Adrenal gland (tissue), 12 donors: ENCODE data around the gene UNC45A. TPM values are rescaled to one million over a fixed set of nuclear protein-coding genes. Genes with fewer than 3 reads are reported as not detected.

Experiments used
- DNase-seq, 7 donors: peaks; one replicate each; pipeline ENCODE4 v3.0.0-alpha.2; 2019 to 2020
- H3K27ac ChIP-seq, 5 donors: fragments of 200-600 bp; sonication (generic) in 4 of 5; 1 replicate in 3 of 5; 2 replicates in 2 of 5; pipeline versions ENCODE4 v1.5.1 to v1.8.0; 2016 to 2020; ENCODE audit warnings: mild to moderate bottlenecking in 1 of 5
- H3K27me3 ChIP-seq: fragments of 200-600 bp; 2 replicates; pipeline ENCODE4 v1.8.0; 2021
- H3K36me3 ChIP-seq, 2 donors: fragments of 200-600 bp; replicated peaks in 1 of 2; 1 replicate in 1 of 2; 2 replicates in 1 of 2; pipeline versions ENCODE4 v1.5.1 to v1.8.0; 2018 to 2022
- H3K4me1 ChIP-seq, 2 donors: fragments of 200-600 bp; replicated peaks in 1 of 2; 1 replicate in 1 of 2; 2 replicates in 1 of 2; pipeline versions ENCODE4 v1.5.1 to v1.8.0; 2018 to 2021
- H3K4me3 ChIP-seq, 4 donors: fragments of 200-600 bp; sonication (generic) in 3 of 4; one replicate each; pipeline ENCODE4 v1.5.1; 2016 to 2018
- H3K9me3 ChIP-seq, 3 donors: fragments of 200-600 bp; sonication (generic) in 1 of 3; replicated peaks in 1 of 3; 1 replicate in 2 of 3; 2 replicates in 1 of 3; pipeline versions ENCODE4 v1.5.1 to v1.8.0; 2016 to 2021
- POLR2A ChIP-seq, 2 donors: fragments of 450-650 bp; IDR thresholded peaks; one replicate each; pipeline ENCODE4 v1.6.1; 2017; ENCODE audit warnings: antibody characterized with exemption in 2 of 2, mild to moderate bottlenecking in 2 of 2, moderate library complexity in 1 of 2
- WGBS, 4 donors: extraction: QIAGEN DNeasy Blood & Tissue Kit in 2 of 4; methylation state at CpG; one replicate each; pipeline versions ENCODE4 v1.1.5 to v1.1.7; 2013 to 2017; 5-methylcytosine and 5-hydroxymethylcytosine counted together
- intact Hi-C, 2 donors: fragments of 100-400 bp; cut with DNase I; formaldehyde crosslinking; loops; one replicate each; pipeline versions ENCODE4 v1.14.1 to v1.15.0; 2022 to 2023
- polyA plus RNA-seq, 3 donors: library from polyadenylated mRNA; stranded (reverse); fragments of 200-250 nt in 2 of 3; fragments of 350-450 nt in 1 of 3; fragmentation: Illumina TruSeq in 1 of 3; extraction: RNeasy Lipid Tissue Mini Kit (QIAGEN cat#74804) in 1 of 3; gene quantifications; one replicate each; pipeline ENCODE4 v1.2.3, GENCODE V29; 2013 to 2014
- total RNA-seq, 9 donors: library from RNA; depleted of rRNA in 4 of 9; stranded (reverse); fragments of >200 nt in 4 of 9; fragments of 120-200 nt in 1 of 9; fragmentation: NEBNext Ultra II Directional in 1 of 9; extraction: Animal tissue kit (Norgen Biotek cat#: 25700) in 1 of 9; gene quantifications; one replicate each; pipeline versions ENCODE4 v1.1.0 to v1.2.4, GENCODE V29; 2013 to 2023
- TF ChIP-seq, protein P1 (sequence below), 6 experiments: fragments of 450-650 bp in 4 of 6; fragments of 200-600 bp in 2 of 6; sonication (generic) in 1 of 6; IDR thresholded peaks; 1 replicate in 5 of 6; 2 replicates in 1 of 6; pipeline versions ENCODE4 v1.5.1 to v1.8.0; 2016 to 2021; ENCODE audit warnings: antibody characterized with exemption in 6 of 6, mild to moderate bottlenecking in 2 of 6, moderate library complexity in 1 of 6
- donor health status: healthy with polysubstance abuse.
- donor health status: Bipolar disorder and iron deficiency.
- donor health status: DM: yes; HTN: yes; CAD: no.
- donor health status: DM: no; HTN: no; CAD: no.
- donor health status: DM: no; HTN: no; CAD: no.
- donor health status: DM: yes; HTN: yes; CAD: no.

The UNC45A gene
- total and polyA plus RNA-seq, 12 donors = 28.1 to 114 (median 64.7) TPM

- Histone ChIP-seq H3K9me3 (no peaks in the 10 kb centered on the region), H3K4me3 (no peak overlapping the region), H3K4me1 (no peaks in the 10 kb centered on the region), H3K27ac (no peak overlapping the region), H3K27me3 (no peaks in the 10 kb centered on the region), H3K36me3 (peaks cover 0 to 96% of the 10 kb centered on the region in 2 donors)
- DNase-seq = no peak
- intact Hi-C loops = no loop called here
- 89 to 96% (median 92%) methylated on average over 7 of the region's 7 CpGs for WGBS, 4 donors
- no peak for TF ChIP-seq POLR2A (IDR thresholded peaks at IDR 0.05)
- TF ChIP-seq, protein P1, sequence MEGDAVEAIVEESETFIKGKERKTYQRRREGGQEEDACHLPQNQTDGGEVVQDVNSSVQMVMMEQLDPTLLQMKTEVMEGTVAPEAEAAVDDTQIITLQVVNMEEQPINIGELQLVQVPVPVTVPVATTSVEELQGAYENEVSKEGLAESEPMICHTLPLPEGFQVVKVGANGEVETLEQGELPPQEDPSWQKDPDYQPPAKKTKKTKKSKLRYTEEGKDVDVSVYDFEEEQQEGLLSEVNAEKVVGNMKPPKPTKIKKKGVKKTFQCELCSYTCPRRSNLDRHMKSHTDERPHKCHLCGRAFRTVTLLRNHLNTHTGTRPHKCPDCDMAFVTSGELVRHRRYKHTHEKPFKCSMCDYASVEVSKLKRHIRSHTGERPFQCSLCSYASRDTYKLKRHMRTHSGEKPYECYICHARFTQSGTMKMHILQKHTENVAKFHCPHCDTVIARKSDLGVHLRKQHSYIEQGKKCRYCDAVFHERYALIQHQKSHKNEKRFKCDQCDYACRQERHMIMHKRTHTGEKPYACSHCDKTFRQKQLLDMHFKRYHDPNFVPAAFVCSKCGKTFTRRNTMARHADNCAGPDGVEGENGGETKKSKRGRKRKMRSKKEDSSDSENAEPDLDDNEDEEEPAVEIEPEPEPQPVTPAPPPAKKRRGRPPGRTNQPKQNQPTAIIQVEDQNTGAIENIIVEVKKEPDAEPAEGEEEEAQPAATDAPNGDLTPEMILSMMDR (IDR thresholded peaks at IDR 0.05) = no peak
Measured at GRCh38 chr15:90945091-90945490, 10.0 kb downstream of the UNC45A start.

DNA sequence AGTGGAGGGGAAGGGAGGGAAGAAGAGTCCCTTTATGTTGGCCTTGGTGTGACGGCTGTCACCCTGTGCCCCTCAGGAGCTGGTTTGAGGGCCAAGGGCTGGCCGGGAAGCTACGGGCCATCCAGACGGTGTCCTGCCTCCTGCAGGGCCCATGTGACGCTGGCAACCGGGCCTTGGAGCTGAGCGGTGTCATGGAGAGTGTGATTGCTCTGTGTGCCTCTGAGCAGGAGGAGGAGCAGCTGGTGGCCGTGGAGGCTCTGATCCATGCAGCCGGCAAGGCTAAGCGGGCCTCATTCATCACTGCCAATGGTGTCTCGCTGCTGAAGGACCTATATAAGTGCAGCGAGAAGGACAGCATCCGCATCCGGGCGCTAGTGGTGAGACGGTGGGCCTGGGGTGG is 11.5 kb downstream of the UNC45A start:
- Histone ChIP-seq H3K27ac (peak overlapping the region in 4 of 5 donors; percentile 26 to 64 (median 42)), H3K4me1 (no peaks in the 10 kb centered on the region), H3K4me3 (no peak overlapping the region), H3K27me3 (no peaks in the 10 kb centered on the region), H3K36me3 (peaks cover 0 to 96% of the 10 kb centered on the region in 2 donors), H3K9me3 (no peaks in the 10 kb centered on the region)
- intact Hi-C loops = no loop called here
- 53 to 72% (median 61%) methylated on average over 5 to 16 of the region's 16 CpGs for WGBS, 4 donors
- TF ChIP-seq POLR2A (IDR thresholded peaks at IDR 0.05) = peak in 1 of 2 donors; percentile 19
- TF ChIP-seq, protein P1 (IDR thresholded peaks at IDR 0.05) = no peak
- peak; percentile 62 to 86 (median 77) for DNase-seq

DNA sequence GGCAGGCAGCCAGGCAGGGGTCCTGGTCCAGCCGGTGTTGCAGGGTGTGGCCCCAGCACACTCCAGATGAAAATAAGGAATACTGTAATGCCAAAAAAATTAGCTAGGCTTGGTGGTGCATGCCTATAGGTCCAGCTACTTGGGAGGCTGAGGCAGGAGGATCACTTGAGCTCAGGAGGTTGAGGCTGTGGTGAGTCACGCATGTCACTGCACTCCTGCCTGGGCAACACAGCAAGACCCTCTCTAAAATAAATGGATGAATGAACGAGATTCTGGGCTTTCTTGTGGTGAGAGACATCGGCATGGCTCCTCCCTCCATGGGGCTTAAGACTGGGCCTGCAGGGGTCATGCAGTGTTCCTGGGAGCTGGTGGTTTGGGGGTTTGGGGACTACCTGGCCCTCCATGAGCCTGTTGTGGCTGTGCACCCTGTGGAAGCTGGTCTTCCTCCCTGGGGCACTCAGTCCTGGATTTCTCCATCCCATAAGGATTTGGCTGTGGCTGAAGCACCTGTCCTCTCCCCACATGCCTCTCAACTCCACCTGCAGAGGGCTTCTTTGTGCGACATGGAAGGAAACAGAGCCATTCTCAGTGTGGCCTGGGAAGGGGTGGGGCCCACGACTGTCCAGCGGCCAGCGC is 12.0 kb downstream of the UNC45A start:
- no peak overlapping the region for H3K4me3 ChIP-seq
- no peaks in the 10 kb centered on the region for H3K9me3 ChIP-seq
- 81 to 95% (median 88%) methylated on average over 7 to 8 of the region's 8 CpGs for WGBS, 4 donors
- H3K36me3 ChIP-seq = peaks cover 0 to 95% of the 10 kb centered on the region in 2 donors
- TF ChIP-seq, protein P1 (IDR thresholded peaks at IDR 0.05) = no peak
- TF ChIP-seq POLR2A (IDR thresholded peaks at IDR 0.05) = no peak
- no peak for DNase-seq
- intact Hi-C loops = no loop called here
- H3K27ac ChIP-seq = peak overlapping the region in 1 of 5 donors; percentile 49
- no peaks in the 10 kb centered on the region for H3K4me1 ChIP-seq
- H3K27me3 ChIP-seq = no peaks in the 10 kb centered on the region

DNA sequence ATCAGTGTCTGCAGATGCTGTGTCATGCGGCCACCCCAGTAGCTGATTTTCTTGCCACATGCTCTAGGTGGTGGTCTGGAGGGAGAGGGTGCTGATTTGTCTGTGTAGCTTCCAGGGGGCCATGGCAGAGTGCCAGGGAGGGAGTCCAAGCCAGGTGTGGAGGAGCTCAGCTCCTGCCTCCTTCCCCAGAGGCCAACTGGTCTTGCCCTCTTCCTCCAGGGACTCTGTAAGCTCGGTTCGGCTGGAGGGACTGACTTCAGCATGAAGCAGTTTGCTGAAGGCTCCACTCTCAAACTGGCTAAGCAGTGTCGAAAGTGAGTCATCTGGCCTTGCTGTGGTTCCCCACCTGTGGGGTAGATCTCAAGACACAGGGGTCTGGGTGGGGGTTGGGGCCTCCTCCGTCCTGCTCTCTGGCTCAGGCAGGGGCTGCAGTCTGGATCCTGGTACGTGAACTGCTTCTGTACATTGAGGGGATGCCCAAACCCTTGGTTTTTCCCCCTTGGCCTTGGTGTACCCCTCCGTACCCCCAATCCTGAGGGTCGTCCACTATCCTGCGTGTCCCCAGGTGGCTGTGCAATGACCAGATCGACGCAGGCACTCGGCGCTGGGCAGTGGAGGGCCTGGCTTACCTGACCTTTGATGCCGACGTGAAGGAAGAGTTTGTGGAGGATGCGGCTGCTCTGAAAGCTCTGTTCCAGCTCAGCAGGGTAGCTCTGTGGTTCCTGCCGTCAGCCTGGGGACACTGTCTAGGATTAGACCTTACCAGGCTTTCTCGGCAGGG is 12.7 kb downstream of the UNC45A start:
- H3K4me1 ChIP-seq = no peaks in the 10 kb centered on the region
- H3K27me3 ChIP-seq = no peaks in the 10 kb centered on the region
- no peak overlapping the region for H3K4me3 ChIP-seq
- intact Hi-C loops = no loop called here
- no peak overlapping the region for H3K27ac ChIP-seq
- no peak for TF ChIP-seq POLR2A (IDR thresholded peaks at IDR 0.05)
- TF ChIP-seq, protein P1 (IDR thresholded peaks at IDR 0.05) = no peak
- H3K36me3 ChIP-seq = peaks cover 0 to 95% of the 10 kb centered on the region in 2 donors
- peak in 2 of 7 donors; percentile 26 to 31 for DNase-seq
- WGBS, 4 donors = 80 to 90% (median 88%) methylated on average over 16 to 18 of the region's 18 CpGs
- H3K9me3 ChIP-seq = no peaks in the 10 kb centered on the region
